ENCODE results near the gene HEMK1.
A peak's percentile ranks its signal among the peaks of the same experiment; 100 is the strongest.

HEMK1 gene

GRCh38 chr3:50570508-50571279 lies 1.4 kb downstream of the HEMK1 start:
- no peak for DNase-seq
- in situ Hi-C loops (cut with HindIII; ENCODE audit: low pct_ligation_motif_present, low pct_unique_long_range_greater_than_20kb, low sequenced_read_pairs), result no loop called here

GRCh38 chr3:50571486-50571885 lies 2.2 kb downstream of the HEMK1 start:
- in situ Hi-C loops (cut with HindIII; ENCODE audit: low pct_ligation_motif_present, low pct_unique_long_range_greater_than_20kb, low sequenced_read_pairs), result no loop called here

GRCh38 chr3:50572158-50572557 lies 2.8 kb downstream of the HEMK1 start:
- peak; percentile 63 for DNase-seq
- in situ Hi-C loops (cut with HindIII; ENCODE audit: low pct_ligation_motif_present, low pct_unique_long_range_greater_than_20kb, low sequenced_read_pairs), result no loop called here

More at GRCh38 chr3:50571486-50571885, 2.2 kb downstream of the HEMK1 start:
- no peak for DNase-seq

- in situ Hi-C loops (cut with HindIII; ENCODE audit: low pct_ligation_motif_present, low pct_unique_long_range_greater_than_20kb, low sequenced_read_pairs), result no loop called here
- no peak for DNase-seq
Observed at GRCh38 chr3:50572801-50573371, 3.6 kb downstream of the HEMK1 start.

GRCh38 chr3:50573566-50574443 lies 4.5 kb downstream of the HEMK1 start:
- in situ Hi-C loops (cut with HindIII; ENCODE audit: low pct_ligation_motif_present, low pct_unique_long_range_greater_than_20kb, low sequenced_read_pairs), result no loop called here
- no peak for DNase-seq

- in situ Hi-C loops (cut with HindIII; ENCODE audit: low pct_ligation_motif_present, low pct_unique_long_range_greater_than_20kb, low sequenced_read_pairs), result no loop called here
Observed at GRCh38 chr3:50574444-50574831, 5.1 kb downstream of the HEMK1 start.

GRCh38 chr3:50575372-50575771 lies 6.0 kb downstream of the HEMK1 start:
- no peak for DNase-seq
- in situ Hi-C loops (cut with HindIII; ENCODE audit: low pct_ligation_motif_present, low pct_unique_long_range_greater_than_20kb, low sequenced_read_pairs), result no loop called here

More at GRCh38 chr3:50574444-50574831, 5.1 kb downstream of the HEMK1 start:
- DNase-seq, result no peak

- in situ Hi-C loops (cut with HindIII; ENCODE audit: low pct_ligation_motif_present, low pct_unique_long_range_greater_than_20kb, low sequenced_read_pairs), result no loop called here
- DNase-seq, result no peak
Observed at GRCh38 chr3:50577348-50577747, 8.0 kb downstream of the HEMK1 start.

GRCh38 chr3:50580683-50581458 lies 11.5 kb downstream of the HEMK1 start:
- in situ Hi-C loops (cut with HindIII; ENCODE audit: low pct_ligation_motif_present, low pct_unique_long_range_greater_than_20kb, low sequenced_read_pairs), result no loop called here
- no peak for DNase-seq

- in situ Hi-C loops (cut with HindIII; ENCODE audit: low pct_ligation_motif_present, low pct_unique_long_range_greater_than_20kb, low sequenced_read_pairs), result no loop called here
- no peak for DNase-seq
Observed at GRCh38 chr3:50581459-50581842, 12.1 kb downstream of the HEMK1 start.

GRCh38 chr3:50582083-50582482 lies 12.8 kb downstream of the HEMK1 start:
- in situ Hi-C loops (cut with HindIII; ENCODE audit: low pct_ligation_motif_present, low pct_unique_long_range_greater_than_20kb, low sequenced_read_pairs), result no loop called here
- no peak for DNase-seq

- in situ Hi-C loops (cut with HindIII; ENCODE audit: low pct_ligation_motif_present, low pct_unique_long_range_greater_than_20kb, low sequenced_read_pairs), result no loop called here
Observed at GRCh38 chr3:50583897-50584296, 14.6 kb downstream of the HEMK1 start.

GRCh38 chr3:50584391-50584790 lies 15.1 kb downstream of the HEMK1 start:
- in situ Hi-C loops (cut with HindIII; ENCODE audit: low pct_ligation_motif_present, low pct_unique_long_range_greater_than_20kb, low sequenced_read_pairs), result no loop called here
- DNase-seq, result no peak

More at GRCh38 chr3:50583897-50584296, 14.6 kb downstream of the HEMK1 start:
- DNase-seq, result no peak

GRCh38 chr3:50585919-50586762 lies 16.8 kb downstream of the HEMK1 start:
- in situ Hi-C loops (cut with HindIII; ENCODE audit: low pct_ligation_motif_present, low pct_unique_long_range_greater_than_20kb, low sequenced_read_pairs), result no loop called here
- no peak for DNase-seq

- DNase-seq, result no peak
- in situ Hi-C loops (cut with HindIII; ENCODE audit: low pct_ligation_motif_present, low pct_unique_long_range_greater_than_20kb, low sequenced_read_pairs), result no loop called here
Observed at GRCh38 chr3:50586763-50587070, 17.4 kb downstream of the HEMK1 start.

GRCh38 chr3:50587373-50587772 lies 18.1 kb downstream of the HEMK1 start:
- in situ Hi-C loops (cut with HindIII; ENCODE audit: low pct_ligation_motif_present, low pct_unique_long_range_greater_than_20kb, low sequenced_read_pairs), result no loop called here
- DNase-seq, result no peak

- DNase-seq, result no peak
Observed at GRCh38 chr3:50587806-50588758, 18.8 kb downstream of the HEMK1 start.

More at GRCh38 chr3:50587806-50588758, 18.8 kb downstream of the HEMK1 start:
- in situ Hi-C loops (cut with HindIII; ENCODE audit: low pct_ligation_motif_present, low pct_unique_long_range_greater_than_20kb, low sequenced_read_pairs), result no loop called here
